Spleen (tissue), 11 donors: ENCODE measurements around the gene GPRIN1. TPM values are rescaled to one million over a fixed set of nuclear protein-coding genes. Genes with fewer than 3 reads are reported as not detected.
A peak's percentile ranks its signal among the peaks of the same experiment; 100 is the strongest.

Source experiments
- DNase-seq: peaks from one replicate; pipeline ENCODE4 v3.0.0-alpha.2; 2020
- H3K27ac ChIP-seq, 8 donors: fragments of 200-600 bp; sonication (generic) in 7 of 8; 1 replicate in 4 of 8; 2 replicates in 4 of 8; pipeline versions ENCODE4 v1.5.0 to v1.8.0; 2016 to 2021; ENCODE audit warnings: inconsistent platforms in 4 of 8, mild to moderate bottlenecking in 4 of 8, moderate library complexity in 1 of 8
- H3K27me3 ChIP-seq, 7 donors: fragments of 200-600 bp; sonication (generic) in 6 of 7; replicated peaks in 1 of 7; 1 replicate in 4 of 7; 2 replicates in 3 of 7; pipeline versions ENCODE4 v1.5.0 to v1.8.0; 2016 to 2021; ENCODE audit warnings: inconsistent platforms in 3 of 7, mild to moderate bottlenecking in 1 of 7
- H3K36me3 ChIP-seq, 6 donors: fragments of 200-600 bp; sonication (generic) in 5 of 6; 1 replicate in 4 of 6; 2 replicates in 2 of 6; pipeline versions ENCODE4 v1.5.0 to v1.8.0; 2016 to 2021; ENCODE audit warnings: inconsistent platforms in 2 of 6
- H3K4me1 ChIP-seq, 6 donors: fragments of 200-600 bp; sonication (generic) in 5 of 6; 1 replicate in 3 of 6; 2 replicates in 3 of 6; pipeline versions ENCODE4 v1.5.0 to v1.8.0; 2016 to 2021; ENCODE audit warnings: inconsistent platforms in 3 of 6
- H3K4me3 ChIP-seq, 8 donors: fragments of 200-600 bp; sonication (generic) in 7 of 8; 1 replicate in 4 of 8; 2 replicates in 4 of 8; pipeline versions ENCODE4 v1.5.0 to v1.8.0; 2016 to 2021; ENCODE audit warnings: inconsistent platforms in 4 of 8, mild to moderate bottlenecking in 4 of 8, moderate library complexity in 2 of 8
- H3K9me3 ChIP-seq, 8 donors: fragments of 200-600 bp; sonication (generic) in 7 of 8; 1 replicate in 4 of 8; 2 replicates in 4 of 8; pipeline versions ENCODE4 v1.5.0 to v1.8.0; 2016 to 2021; ENCODE audit warnings: inconsistent platforms in 4 of 8
- CTCF ChIP-seq, 11 experiments: fragments of 200-600 bp in 7 of 11; fragments of 450-650 bp in 4 of 11; sonication (generic) in 4 of 11; IDR thresholded peaks in 8 of 11; conservative IDR thresholded peaks in 3 of 11; 1 replicate in 7 of 11; 2 replicates in 4 of 11; pipeline versions ENCODE4 v1.4.0 to v1.8.0; 2016 to 2021; ENCODE audit warnings: antibody characterized with exemption in 11 of 11, inconsistent platforms in 4 of 11, mild to moderate bottlenecking in 1 of 11
- POLR2A ChIP-seq, 3 donors: fragments of 450-650 bp; IDR thresholded peaks; one replicate each; pipeline ENCODE4 v1.5.1; 2017; ENCODE audit warnings: antibody characterized with exemption in 3 of 3, mild to moderate bottlenecking in 1 of 3
- POLR2AphosphoS5 ChIP-seq, 3 donors: sonication (generic); formaldehyde crosslinking; IDR thresholded peaks; one replicate each; pipeline ENCODE4 v1.5.1; 2017; ENCODE audit warnings: antibody characterized with exemption in 3 of 3
- WGBS, 5 donors: extraction: QIAGEN DNeasy Blood & Tissue Kit in 3 of 5; methylation state at CpG; one replicate each; pipeline versions ENCODE4 v1.1.5 to v1.1.7; 2013 to 2018; 5-methylcytosine and 5-hydroxymethylcytosine counted together
- intact Hi-C: fragments of 100-400 bp; cut with DNase I; formaldehyde crosslinking; loops from one replicate; pipeline ENCODE4 v1.15.0; 2023; ENCODE audit warnings: low total_unique reads
- polyA plus RNA-seq, 3 donors: library from polyadenylated mRNA; stranded (reverse); fragments of 200-250 nt; gene quantifications; one replicate each; pipeline ENCODE4 v1.2.1, GENCODE V29; 2013
- total RNA-seq, 7 donors: library from RNA; depleted of rRNA in 3 of 7; stranded (reverse); fragments of >200 nt in 3 of 7; fragmentation: NEBNext Ultra II Directional in 4 of 7; extraction: Animal tissue kit (Norgen Biotek cat#: 25700) in 4 of 7; gene quantifications; one replicate each; pipeline versions ENCODE4 v1.1.0 to v1.2.1, GENCODE V29; 2016 to 2021
- donor health status: healthy with polysubstance abuse.
- donor health status: DM: no; HTN: no; CAD: no; lungs with moderate emphysema.
- donor health status: DM: no; HTN: no; CAD: no.
- donor health status: Bipolar disorder and iron deficiency.
- donor health status: healthy.
- donor health status: DM: no; HTN: no; CAD: no.
- donor health status: DM: yes; HTN: yes; CAD: no.

GPRIN1 gene
- total and polyA plus RNA-seq, 10 donors: 0.13 to 1.3 (median 0.76) TPM

GRCh38 chr5:176612855-176613254, 2.9 kb upstream of the GPRIN1 start:
- H3K4me3 ChIP-seq: no peak overlapping the region
- intact Hi-C loops: no loop called here
- 72 to 77% (median 74%) methylated on average over 2 of the region's 2 CpGs for WGBS, 5 donors
- no peak for TF ChIP-seq POLR2AphosphoS5 (IDR thresholded peaks at IDR 0.05)
- TF ChIP-seq POLR2A (IDR thresholded peaks at IDR 0.05): no peak
- no peaks in the 10 kb centered on the region for H3K36me3 ChIP-seq
- peaks cover 0 to 23% (median 15%) of the 10 kb centered on the region in 6 donors for H3K4me1 ChIP-seq
- H3K27me3 ChIP-seq: peaks cover 0 to 85% (median 27%) of the 10 kb centered on the region in 7 donors
- DNase-seq: no peak
- H3K27ac ChIP-seq: no peak overlapping the region
- H3K9me3 ChIP-seq: no peaks in the 10 kb centered on the region

GRCh38 chr5:176612008-176612407, 2.1 kb upstream of the GPRIN1 start:
- intact Hi-C loops: no loop called here
- TF ChIP-seq POLR2A (IDR thresholded peaks at IDR 0.05) (no peak), CTCF (IDR thresholded peaks at IDR 0.05 in 8 of 11, conservative IDR thresholded peaks at IDR 0.05 in 3 of 11) (no peak), POLR2AphosphoS5 (IDR thresholded peaks at IDR 0.05) (no peak)
- Histone ChIP-seq H3K36me3 (no peaks in the 10 kb centered on the region), H3K4me3 (no peak overlapping the region), H3K27me3 (peaks cover 0 to 77% (median 23%) of the 10 kb centered on the region in 7 donors), H3K4me1 (peaks cover 0 to 23% (median 15%) of the 10 kb centered on the region in 6 donors), H3K9me3 (no peaks in the 10 kb centered on the region), H3K27ac (no peak overlapping the region)
- no peak for DNase-seq
- 86 to 94% (median 90%) methylated on average over 6 of the region's 6 CpGs for WGBS, 5 donors

- TF ChIP-seq CTCF (IDR thresholded peaks at IDR 0.05 in 8 of 11, conservative IDR thresholded peaks at IDR 0.05 in 3 of 11) (no peak), POLR2A (IDR thresholded peaks at IDR 0.05) (no peak), POLR2AphosphoS5 (IDR thresholded peaks at IDR 0.05) (no peak)
- Histone ChIP-seq H3K27me3 (peaks cover 0 to 71% (median 18%) of the 10 kb centered on the region in 7 donors), H3K4me1 (peaks cover 0 to 23% (median 15%) of the 10 kb centered on the region in 6 donors), H3K4me3 (no peak overlapping the region), H3K27ac (no peak overlapping the region), H3K9me3 (no peaks in the 10 kb centered on the region), H3K36me3 (no peaks in the 10 kb centered on the region)
- no peak for DNase-seq
- 10 to 14% (median 12%) methylated on average over 10 of the region's 10 CpGs for WGBS, 5 donors
- intact Hi-C loops: no loop called here
Measured at GRCh38 chr5:176611435-176611834, 1.5 kb upstream of the GPRIN1 start.

GRCh38 chr5:176610435-176610773, 448 bp upstream of the GPRIN1 start:
- no peak for TF ChIP-seq POLR2A (IDR thresholded peaks at IDR 0.05)
- TF ChIP-seq CTCF (IDR thresholded peaks at IDR 0.05 in 8 of 11, conservative IDR thresholded peaks at IDR 0.05 in 3 of 11): no peak
- TF ChIP-seq POLR2AphosphoS5 (IDR thresholded peaks at IDR 0.05): no peak
- Histone ChIP-seq H3K27me3 (peaks cover 0 to 61% (median 12%) of the 10 kb centered on the region in 7 donors), H3K9me3 (no peaks in the 10 kb centered on the region), H3K4me1 (peaks cover 0 to 23% (median 15%) of the 10 kb centered on the region in 6 donors), H3K27ac (peak overlapping the region in 3 of 8 donors; percentile 23 to 55 (median 29)), H3K4me3 (peak overlapping the region; percentile 58 to 89 (median 76)), H3K36me3 (no peaks in the 10 kb centered on the region)
- intact Hi-C loops: no loop called here
- DNase-seq: no peak
- WGBS, 5 donors: 0 to 4% (median 3%) methylated on average over 3 to 31 of the region's 31 CpGs
